Kidney tubule cell (primary cell): ENCODE measurements around the gene SULT4A1.

Experiments used
- DNase-seq: peaks from one replicate; pipeline ENCODE4 v3.0.0-alpha.2; 2018; ENCODE audit warnings: low spot score

SULT4A1 gene

GRCh38 chr22:43828725-43828997, 33.7 kb downstream of the SULT4A1 start:
- DNase-seq, result no peak

DNA sequence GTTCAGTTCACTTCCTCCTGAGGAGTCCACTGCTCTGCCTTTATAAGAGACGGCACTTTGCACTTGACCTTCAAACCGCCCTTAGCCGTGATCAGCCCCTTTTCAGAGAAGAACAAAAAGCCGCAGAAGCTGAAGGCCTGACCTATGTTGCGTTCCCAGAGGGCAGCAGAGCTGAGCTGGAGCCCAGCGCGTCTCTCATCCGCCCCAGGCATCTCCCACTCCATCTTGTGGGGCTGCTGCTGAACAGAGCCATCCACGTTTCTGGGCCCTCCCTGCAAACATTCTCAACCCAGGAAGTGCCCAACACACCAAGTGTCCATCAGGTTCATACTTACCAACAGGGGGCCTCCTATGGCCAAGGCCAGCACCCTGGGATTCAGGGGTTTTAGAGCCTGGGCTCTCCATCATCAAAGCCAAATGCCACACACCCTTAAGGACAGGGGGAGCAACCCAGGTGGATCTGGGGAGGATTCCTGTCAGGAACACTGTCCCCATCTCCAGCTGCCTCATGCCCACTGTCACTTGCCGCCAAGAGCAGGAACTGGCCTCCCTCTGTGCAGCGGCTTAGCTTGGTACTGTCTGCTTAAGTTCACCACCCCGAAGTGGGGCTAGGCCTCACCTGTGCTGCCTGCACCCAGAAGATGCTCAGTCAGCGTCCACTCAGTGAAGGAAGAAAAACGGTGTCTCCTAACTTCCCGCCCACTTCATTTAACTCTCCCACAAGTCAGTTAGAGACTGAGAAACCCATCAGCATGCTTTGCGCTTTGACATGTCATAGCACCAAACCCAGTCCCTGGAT, 34.2 kb downstream of the SULT4A1 start:
- no peak for DNase-seq

GRCh38 chr22:43827003-43827735, 35.1 kb downstream of the SULT4A1 start:
- no peak for DNase-seq

- DNase-seq, result peak; percentile 82
Measured at GRCh38 chr22:43826142-43827002, 35.9 kb downstream of the SULT4A1 start.

DNA sequence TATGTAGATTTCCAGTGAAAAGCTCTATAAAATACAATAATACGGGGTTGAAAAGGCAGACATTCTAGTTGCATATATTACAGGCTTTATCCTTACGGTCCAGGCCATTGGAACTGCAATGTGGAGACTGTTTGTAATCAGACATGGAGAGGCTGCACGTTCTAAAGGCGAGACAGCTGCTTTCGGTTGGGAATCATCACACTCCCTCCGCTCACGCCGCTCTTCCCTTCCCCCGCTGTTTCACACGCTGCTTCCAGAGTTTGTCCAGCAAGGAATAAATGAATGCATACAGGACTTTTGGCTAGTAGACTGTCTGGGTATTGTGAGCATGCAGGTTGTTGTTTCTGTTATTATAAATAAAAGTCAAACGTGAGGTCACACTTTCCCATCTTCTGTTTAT, 36.7 kb downstream of the SULT4A1 start:
- DNase-seq, result no peak

DNA sequence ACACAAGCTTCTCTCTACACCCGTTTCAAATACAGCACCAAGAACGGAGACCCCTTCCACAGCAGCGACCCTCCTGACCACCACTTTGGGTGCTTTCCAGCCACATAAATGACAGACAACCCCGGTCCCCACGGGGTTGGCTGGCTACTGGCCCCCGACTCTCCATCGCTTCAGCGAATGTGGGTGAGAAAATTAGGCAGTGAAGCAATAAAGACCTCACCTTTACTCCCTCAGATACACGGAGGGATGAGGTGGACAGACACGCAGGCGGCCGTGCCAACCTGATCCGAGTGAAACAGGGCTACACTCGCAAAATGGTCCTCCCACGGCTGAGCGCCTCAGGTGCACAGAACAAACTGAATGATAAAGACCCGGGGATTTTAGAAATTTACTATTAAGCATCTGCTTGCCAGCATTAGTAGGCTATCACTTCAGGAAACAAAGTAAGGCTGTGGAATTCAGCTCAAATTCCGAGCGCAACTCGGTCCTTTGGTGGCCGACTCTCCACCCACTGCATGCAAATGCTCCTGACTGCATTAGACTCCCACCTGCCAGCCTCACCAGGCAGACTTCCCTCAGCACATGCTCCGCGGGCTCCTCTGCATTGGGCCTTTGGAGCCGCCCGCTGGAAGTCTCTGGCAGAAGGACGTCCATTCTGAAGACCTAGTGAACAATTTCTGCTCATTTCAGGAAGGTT, 37.4 kb downstream of the SULT4A1 start:
- DNase-seq, result peak; percentile 19

GRCh38 chr22:43823911-43824665, 38.2 kb downstream of the SULT4A1 start:
- DNase-seq, result no peak

DNA sequence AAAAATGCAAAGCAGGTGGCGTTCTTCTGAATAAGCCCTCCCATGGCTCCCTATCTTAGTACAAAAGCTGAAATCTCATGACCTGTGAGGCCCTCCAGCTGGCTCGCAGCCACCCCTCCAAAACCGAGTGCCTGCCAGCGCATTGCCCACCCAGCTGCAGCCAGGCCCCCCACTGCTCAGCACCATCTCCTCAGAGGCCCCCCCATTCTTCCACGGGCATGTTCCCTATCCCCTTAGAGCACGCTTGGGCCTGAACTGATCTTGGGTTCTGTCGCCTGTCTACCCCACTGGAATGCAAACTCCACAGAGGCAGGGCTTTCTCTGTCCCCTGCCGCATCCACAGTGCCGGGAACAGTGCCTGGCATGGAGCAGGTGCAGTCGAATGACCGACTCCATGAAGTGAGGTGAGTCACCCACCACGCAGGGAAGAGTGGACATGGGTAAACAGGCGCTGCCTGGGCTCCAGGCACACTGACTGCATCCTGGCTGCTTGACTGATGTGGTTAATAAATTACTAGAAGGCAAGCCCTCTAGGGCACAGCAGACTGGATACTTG, 38.9 kb downstream of the SULT4A1 start:
- peak; percentile 95 for DNase-seq

DNA sequence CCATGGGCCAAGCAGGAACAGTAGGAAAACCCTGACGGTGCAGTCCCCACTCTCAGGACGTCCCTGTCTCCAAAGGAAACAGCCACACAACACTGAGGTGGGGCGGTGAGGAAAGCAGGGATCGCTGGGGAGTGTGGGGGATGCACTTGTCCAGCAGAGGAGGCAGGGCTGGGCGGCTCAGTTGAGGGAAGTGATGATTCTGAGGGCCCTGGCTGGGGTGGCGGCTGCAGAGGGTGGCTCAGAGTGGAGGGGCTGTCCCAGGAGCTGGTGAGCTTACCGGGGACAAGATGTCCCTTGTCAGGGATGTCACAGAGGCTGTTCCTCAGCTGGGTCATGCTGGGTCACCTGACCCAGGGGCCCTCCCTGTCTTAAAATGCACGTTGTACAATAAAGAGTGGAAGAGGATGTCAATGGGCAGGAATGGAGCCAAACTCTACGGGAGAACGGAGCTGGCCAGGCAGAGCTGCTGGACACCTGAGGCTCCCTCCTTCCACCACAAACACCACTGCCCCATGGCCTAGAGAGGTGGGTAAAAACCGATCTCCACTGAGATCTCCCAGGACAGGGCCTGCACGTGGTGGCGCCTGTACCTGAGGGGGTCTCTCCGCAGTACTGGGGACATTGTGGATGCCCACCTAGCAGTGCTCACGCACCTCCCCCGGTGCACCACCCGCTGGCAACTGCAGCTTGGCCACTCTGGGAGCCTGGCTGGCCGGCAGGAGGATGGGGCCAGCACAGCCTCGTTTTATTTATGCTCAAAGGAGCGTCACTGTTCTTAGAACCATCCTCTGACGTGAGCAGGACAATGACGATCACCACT, 40.5 kb downstream of the SULT4A1 start:
- no peak for DNase-seq

- no peak for DNase-seq
Measured at GRCh38 chr22:43820651-43821305, 41.5 kb downstream of the SULT4A1 start.

DNA sequence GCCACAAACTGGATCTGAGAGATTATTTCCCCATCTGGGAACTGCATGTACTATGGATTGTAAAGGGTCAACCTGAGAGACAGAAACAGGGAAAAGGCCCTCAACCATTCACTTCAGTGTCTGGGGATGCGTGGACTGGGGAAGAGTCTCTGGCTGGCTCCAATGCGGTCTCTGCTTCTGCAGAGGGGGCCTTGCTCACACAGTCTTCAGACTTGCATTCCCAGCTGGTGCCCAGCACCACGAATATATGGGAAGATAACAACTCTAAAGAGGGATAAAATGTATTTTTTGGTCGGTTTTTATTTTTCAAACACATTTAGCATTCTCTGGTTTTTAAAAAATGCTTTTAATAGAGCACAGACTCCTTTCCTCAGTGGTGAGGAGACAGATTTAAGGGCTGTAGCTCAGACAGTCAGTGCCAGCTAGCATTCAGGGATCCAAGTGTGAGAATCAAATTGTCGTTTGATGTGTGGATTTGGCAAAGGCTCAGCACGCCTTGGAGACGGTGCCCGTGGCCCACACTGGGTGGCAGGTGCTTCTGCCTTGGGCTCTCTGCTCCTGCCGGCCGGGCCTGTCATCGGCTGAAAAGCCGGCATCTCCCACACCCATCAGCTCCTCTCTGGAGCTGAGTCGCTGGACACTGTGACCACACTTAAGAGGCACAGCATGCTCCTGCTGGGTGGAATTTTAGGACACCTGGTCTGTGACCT, 42.2 kb downstream of the SULT4A1 start:
- DNase-seq, result no peak

DNA sequence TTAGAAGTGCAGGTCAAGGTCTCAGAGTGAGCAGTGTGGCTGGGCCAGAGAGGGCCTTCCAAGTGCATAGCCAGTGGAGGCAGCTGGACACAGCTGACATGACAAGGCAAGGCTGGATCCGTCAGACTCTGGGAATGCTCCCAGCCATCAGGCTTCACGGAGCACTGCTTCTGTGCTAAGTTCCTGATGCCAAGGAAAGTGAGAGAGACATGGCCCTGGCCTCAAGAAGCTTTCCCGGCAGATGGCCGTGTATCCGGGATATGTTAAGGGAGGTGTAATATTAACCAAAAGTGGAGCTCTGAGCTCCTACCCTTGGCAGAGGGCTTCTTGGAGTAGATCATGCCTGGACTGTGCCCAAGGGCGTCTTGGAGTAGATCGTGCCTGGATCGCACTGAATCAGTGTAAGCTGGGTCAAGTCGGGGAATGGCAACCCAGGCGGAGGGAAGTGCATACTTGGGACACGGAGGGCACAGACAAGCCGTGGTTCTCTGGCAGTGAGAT, 42.8 kb downstream of the SULT4A1 start:
- no peak for DNase-seq

GRCh38 chr22:43818981-43819380, 43.3 kb downstream of the SULT4A1 start:
- DNase-seq, result no peak

- DNase-seq, result no peak
Measured at GRCh38 chr22:43817402-43817801, 44.9 kb downstream of the SULT4A1 start.

DNA sequence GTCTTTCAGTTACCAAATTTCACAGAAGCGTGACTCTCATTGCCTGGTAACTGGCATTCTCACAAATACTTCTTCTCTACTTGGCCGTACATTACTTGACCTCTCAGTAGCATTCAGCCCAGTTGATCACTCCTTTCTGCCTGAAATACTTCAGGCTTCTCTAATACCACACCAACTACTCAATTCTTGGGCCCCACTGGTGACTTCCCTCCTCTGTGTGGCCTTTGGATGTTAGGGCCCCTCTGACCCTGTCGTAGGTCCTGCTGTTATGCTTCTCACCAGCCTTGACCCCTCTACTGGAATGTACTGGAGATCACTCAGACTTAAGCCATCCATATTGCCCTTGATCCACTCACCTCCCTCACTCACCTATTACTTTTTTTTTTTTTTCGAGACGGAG, 48.0 kb downstream of the SULT4A1 start:
- DNase-seq, result no peak

GRCh38 chr22:43812890-43813289, 49.4 kb downstream of the SULT4A1 start:
- DNase-seq, result no peak

DNA sequence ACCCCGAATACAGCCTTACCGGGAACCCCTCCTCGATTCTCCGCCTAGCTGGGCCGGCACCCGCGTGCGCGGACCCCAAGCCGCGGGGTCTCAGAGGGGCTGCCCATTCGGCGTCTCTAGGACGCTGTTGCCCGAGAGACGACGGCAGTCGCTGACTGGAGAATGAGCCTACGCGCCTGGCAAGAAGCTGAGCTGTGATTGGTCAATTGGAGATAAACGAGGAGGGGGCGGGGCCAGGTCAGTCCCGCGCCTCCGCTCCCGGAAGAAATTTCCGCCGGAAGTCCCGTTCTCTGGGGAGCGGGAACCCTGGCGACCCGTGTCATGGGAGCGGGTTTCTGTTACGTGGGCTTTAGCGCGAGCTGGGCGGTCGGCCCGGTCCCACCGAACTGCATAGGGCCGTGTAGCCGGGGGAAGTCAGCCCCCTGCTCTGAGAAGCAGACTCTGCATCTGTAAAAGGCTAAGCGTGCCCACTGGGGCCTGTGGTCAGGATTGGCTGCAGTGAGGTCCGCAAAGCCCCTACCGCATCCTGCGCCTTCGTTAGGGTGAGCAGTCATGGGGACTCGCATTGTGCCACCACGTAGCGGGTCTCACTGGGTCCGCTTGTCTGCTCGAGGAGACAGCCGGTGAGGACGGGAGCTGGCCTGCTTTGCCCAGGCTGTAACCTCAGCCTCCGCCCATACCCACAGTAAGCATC, 50.0 kb downstream of the SULT4A1 start, which contains the start of gene EFCAB6:
EFCAB6 (minus strand) TSS at position 157 of the 694 bp plus-strand sequence. CDS start 29,987 bp downstream, outside the sequence.
- DNase-seq, result peak; percentile 90

DNA sequence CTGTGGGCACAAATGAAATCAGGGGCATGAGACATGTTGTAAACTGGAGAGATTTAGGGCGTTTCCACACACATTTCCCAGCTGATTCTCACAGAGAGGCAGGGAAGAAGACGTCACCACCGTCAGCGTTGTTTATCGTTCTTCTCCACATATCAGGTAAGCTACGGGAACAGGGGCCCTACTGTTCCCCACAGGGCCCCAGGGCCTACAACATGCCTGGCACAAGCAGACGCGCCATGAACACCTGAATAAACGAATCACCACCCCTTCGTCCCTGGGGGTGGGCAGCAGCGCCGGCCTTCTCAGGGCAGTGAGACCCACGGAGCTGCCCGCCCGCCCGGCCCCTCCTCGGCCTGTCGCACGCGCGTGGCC, 50.5 kb downstream of the SULT4A1 start:
- peak; percentile 38 for DNase-seq
